Measurements from ENCODE around the gene PFN1.

PFN1 gene

DNA sequence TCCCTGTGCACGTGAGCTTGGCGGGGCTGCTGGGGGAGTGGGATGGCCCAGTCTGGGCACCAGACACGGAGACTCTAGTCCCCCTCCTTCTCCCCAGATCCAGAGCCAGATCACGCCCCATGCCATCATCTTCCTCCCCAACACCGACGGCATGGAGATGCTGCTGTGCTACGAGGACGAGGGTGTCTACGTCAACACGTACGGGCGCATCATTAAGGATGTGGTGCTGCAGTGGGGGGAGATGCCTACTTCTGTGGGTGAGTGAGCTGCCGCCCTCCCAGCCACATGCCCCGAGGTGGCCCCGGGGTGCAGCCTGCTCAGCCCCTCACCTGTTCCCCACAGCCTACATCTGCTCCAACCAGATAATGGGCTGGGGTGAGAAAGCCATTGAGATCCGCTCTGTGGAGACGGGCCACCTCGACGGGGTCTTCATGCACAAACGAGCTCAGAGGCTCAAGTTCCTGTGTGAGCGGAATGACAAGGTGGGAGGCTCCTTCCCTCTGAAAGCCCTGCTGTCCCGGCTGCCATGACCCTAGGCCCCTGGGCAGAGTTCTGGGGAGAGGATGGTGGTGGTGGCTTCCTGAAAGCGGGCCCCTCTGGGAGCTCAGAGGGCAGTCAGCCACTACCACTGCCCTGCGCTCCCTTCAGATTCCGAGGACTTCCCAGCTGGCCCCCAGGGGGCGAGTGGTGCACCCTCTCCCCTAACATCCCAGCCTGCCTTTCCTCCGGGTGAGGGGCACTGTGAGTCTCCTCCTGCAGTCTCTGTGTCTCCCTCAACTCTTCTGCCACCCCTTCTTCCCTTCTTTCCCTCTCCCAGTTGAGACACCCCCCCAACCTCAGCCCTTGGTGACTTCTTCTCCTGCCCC, 51.8 kb downstream of the PFN1 start:
- DNase-seq (ENCODE audit: low spot score), result no peak

- DNase-seq (ENCODE audit: low spot score), result no peak
These were observed 52.5 kb downstream of the PFN1 start for GRCh38 chr17:4895657-4896331.

All from pons (tissue), 1 donor.